VCaP (cell line): ENCODE results near the gene DMAC2.

Experiments used
- H3K27ac ChIP-seq: fragments of 450-650 bp; 2 replicates; pipeline ENCODE4 v1.5.1; 2017
- TF ChIP-seq, protein P1 (sequence below): fragments of 450-650 bp; conservative IDR thresholded peaks from 2 replicates; pipeline ENCODE4 v1.5.1; 2017; ENCODE audit warnings: mild to moderate bottlenecking, moderate library complexity

The DMAC2 gene

DNA sequence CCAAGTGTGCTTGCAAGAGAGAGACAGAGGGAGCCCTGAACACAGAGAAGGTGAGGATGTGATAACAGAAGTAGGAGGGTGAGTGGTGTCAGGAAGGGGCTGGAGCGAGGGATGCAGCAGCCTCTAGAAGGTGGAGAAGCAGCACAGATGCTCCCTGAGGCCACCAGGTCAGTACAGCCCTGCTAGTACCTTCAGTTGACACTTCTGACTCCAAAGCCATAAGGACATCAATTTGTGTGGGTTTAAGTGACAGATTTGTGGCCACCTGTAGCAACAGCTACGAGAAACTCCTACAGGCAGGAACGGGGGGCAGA, 10.1 kb upstream of the DMAC2 start:
- TF ChIP-seq, protein P1, sequence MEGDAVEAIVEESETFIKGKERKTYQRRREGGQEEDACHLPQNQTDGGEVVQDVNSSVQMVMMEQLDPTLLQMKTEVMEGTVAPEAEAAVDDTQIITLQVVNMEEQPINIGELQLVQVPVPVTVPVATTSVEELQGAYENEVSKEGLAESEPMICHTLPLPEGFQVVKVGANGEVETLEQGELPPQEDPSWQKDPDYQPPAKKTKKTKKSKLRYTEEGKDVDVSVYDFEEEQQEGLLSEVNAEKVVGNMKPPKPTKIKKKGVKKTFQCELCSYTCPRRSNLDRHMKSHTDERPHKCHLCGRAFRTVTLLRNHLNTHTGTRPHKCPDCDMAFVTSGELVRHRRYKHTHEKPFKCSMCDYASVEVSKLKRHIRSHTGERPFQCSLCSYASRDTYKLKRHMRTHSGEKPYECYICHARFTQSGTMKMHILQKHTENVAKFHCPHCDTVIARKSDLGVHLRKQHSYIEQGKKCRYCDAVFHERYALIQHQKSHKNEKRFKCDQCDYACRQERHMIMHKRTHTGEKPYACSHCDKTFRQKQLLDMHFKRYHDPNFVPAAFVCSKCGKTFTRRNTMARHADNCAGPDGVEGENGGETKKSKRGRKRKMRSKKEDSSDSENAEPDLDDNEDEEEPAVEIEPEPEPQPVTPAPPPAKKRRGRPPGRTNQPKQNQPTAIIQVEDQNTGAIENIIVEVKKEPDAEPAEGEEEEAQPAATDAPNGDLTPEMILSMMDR: no peak

GRCh38 chr19:41449079-41449864, 9.6 kb upstream of the DMAC2 start:
- no peak overlapping the region; the same call in 1 of the 2 replicates for H3K27ac ChIP-seq
- TF ChIP-seq, protein P1: peak; percentile 99

More for the DNA sequence above, 10.1 kb upstream of the DMAC2 start:
- H3K27ac ChIP-seq: no peak overlapping the region; the same call in 1 of the 2 replicates

DNA sequence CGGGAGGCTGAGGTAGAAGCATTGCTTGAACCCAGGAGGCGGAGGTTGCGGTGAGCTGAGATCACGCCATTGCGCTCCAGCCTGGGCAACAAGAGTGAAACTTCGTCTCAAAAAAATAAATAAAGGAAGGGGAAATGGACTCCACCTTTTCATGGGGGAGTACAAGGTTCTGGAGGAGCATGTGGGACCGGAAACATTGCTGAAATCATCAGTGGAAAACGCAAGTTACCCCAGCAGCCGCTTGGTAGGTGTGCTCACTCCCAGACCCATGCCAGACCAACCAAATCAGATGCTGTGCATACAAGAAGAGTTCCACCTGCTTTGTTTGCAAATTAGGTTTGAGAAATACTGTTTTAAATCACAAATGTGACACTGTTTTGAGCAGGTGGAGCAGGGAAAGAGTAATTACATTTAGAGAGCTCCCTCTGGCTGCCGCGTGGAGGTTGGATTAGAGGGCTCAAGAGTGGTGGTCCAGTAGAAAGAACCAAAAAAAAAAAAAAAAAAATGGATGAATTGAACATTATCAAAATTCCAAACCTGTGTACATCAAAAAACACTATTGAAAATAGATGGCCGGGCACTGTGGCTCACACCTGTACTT, 8.1 kb upstream of the DMAC2 start:
- TF ChIP-seq, protein P1: no peak
- H3K27ac ChIP-seq: no peak overlapping the region

DNA sequence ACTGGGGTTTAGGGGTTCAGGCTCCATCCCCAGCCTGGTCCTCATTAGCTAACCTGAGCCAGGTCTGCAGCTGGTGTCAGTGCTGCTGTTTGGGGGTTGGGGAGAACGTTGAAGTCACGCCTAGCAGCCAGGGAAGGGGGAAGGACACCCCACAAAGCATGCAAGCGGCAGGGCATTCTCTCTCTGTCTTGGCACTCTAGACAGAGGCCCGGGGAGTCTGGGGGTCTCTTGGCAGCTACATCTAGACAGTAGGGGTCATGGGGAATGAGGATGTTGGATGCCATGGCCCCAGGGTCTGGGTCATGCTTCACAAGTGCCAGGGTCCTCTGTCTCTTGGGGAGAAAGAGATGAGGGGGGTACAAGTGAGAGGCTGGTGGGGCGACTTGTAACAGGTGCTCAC, 5.9 kb upstream of the DMAC2 start:
- no peak overlapping the region for H3K27ac ChIP-seq
- TF ChIP-seq, protein P1: no peak

- TF ChIP-seq, protein P1: no peak
Observed at GRCh38 chr19:41443813-41444455, 4.2 kb upstream of the DMAC2 start.

DNA sequence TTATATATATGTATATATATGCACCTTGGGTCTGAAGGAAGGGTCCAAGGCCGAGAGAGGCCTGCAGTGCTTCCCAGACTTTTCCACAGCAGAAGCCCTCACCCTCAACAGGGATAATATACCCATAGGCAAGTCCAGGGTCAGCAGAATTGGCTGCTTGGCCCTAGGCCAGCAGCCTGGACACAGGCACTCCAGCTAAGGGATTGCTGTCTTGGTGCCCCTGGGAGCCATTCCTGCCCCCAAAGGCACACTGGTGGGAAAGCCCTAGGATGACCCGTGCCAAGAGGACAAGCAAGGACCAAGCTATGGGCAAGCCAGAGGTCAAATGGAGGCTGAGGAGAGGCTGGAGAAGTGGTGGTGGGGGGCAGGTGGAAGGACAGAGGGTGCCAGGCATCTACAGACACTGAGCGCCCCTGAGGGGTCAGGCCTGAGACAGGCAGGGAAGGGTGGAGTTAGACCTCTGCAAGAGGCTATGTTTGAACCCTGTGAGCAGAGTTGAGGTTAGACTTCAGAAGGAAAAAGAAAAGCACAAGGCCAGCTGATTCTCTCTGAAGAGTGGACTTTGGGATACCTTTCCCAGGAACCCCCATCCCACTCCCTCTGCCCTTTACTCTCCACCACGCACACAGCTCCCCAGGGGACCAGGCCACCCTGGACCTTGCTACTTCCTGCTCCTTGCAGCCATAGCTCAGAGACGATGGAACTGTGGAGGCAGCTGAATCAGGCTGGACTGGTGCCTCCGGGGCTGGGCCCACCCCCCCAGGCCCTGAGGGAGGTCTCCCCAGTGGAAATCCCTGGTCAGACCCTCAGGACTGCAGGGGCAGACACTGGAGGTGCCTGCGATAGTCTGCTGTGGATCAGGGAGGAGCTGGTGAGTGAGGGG, 3.0 kb upstream of the DMAC2 start, which contains the start of gene ERICH4:
Gene ERICH4 (plus strand): TSS at position 684 of the 883 bp plus-strand sequence. CDS start 14 bp downstream, at position 698.
- no peak within 1 kb of the TSS for H3K27ac ChIP-seq
- TF ChIP-seq, protein P1: no peak

More at GRCh38 chr19:41443813-41444455, 4.2 kb upstream of the DMAC2 start:
- H3K27ac ChIP-seq: no peak overlapping the region
